Peyer's patch (tissue), 4 donors: ENCODE data around the gene HINT2.

Source experiments
- CTCF ChIP-seq, 6 experiments: fragments of 450-650 bp in 4 of 6; fragments of 200-600 bp in 2 of 6; sonication (generic) in 1 of 6; IDR thresholded peaks; one replicate each; pipeline ENCODE4 v1.5.1; 2017 to 2019; ENCODE audit warnings: antibody characterized with exemption in 6 of 6, mild to moderate bottlenecking in 3 of 6, moderate library complexity in 1 of 6
- POLR2A ChIP-seq, 2 donors: fragments of 450-650 bp; IDR thresholded peaks; one replicate each; pipeline ENCODE4 v1.5.1; 2017; ENCODE audit warnings: antibody characterized with exemption in 2 of 2, mild to moderate bottlenecking in 2 of 2, moderate library complexity in 2 of 2

DNA sequence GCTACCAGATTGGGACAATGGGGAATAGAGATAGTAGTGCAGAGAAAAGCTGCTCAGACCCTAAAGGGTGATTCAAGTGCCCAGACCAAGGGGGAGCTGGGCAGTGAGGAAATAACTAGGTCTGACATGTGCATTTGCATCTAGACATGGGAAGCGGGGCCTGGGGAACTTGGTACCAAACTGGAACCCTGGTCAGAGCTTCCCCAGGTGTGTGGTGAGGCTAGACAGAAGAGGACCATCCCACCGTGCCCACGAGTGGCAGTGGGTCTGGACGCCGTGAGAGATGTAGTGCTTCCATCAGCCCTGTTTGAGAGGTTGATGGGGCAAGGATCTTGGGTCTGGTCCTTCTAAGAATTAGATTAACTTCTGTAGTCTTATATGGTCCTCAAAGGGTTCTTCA lies 21.8 kb upstream of the HINT2 start:
- TF ChIP-seq CTCF (IDR thresholded peaks at IDR 0.05) = no peak
- TF ChIP-seq POLR2A (IDR thresholded peaks at IDR 0.05) = no peak
